Epithelial cell of proximal tubule (primary cell): ENCODE measurements around the gene TXNDC11. TPM values are rescaled to one million over a fixed set of nuclear protein-coding genes. Genes with fewer than 3 reads are reported as not detected.
A peak's percentile ranks its signal among the peaks of the same experiment; 100 is the strongest.

Experiments
- DNase-seq: peaks from one replicate; pipeline ENCODE4 v3.0.0-alpha.2; 2011; ENCODE audit warnings: low read depth
- H3K4me3 ChIP-seq: 2 replicates; pipeline ENCODE4 v1.5.1; 2011; ENCODE audit warnings: low read depth, mild to moderate bottlenecking, low read length
- total RNA-seq: library from RNA; depleted of rRNA; stranded (reverse); fragments of >200 nt; gene quantifications from 2 replicates; pipeline ENCODE4 v1.2.3, GENCODE V29; 2015
- TF ChIP-seq, protein P1 (sequence below): conservative IDR thresholded peaks from 2 replicates; pipeline ENCODE4 v1.5.1; 2012; ENCODE audit warnings: low read depth, mild to moderate bottlenecking, low read length

Gene TXNDC11
- total RNA-seq, 1 donor from 2014 or later, result 20.2 TPM

DNA sequence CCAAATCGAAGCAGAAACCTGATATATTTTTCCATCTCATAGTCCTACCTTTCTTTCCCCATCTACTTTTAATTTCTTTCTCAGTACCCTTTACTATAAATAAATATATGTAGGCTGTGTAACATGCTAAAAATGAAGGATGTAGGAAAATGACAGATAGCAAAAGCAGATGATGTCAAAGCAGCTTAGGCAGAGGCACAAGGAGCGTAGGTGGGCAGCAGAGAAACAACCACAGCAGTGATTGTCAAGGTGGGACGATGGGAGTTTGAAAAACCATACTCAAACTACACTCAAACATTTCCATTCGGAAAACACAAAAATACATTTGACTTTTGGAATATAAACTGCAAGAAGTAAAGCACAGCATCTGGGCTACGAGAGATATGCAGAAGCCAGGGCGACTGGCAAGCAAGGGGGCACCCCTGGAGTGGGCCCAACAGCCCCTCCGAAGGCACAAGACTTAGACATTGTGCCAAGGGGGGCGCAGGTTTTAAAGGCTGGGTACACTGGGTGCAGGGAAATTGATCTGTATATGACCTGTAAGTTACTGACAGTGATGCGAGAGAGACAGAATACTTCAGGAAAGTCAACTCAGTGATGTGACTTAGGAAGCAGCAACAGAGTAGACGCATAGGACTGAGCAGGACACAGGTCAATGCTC, 43.3 kb downstream of the TXNDC11 start:
- H3K4me3 ChIP-seq, result no peak overlapping the region
- no peak for DNase-seq
- TF ChIP-seq, protein P1, sequence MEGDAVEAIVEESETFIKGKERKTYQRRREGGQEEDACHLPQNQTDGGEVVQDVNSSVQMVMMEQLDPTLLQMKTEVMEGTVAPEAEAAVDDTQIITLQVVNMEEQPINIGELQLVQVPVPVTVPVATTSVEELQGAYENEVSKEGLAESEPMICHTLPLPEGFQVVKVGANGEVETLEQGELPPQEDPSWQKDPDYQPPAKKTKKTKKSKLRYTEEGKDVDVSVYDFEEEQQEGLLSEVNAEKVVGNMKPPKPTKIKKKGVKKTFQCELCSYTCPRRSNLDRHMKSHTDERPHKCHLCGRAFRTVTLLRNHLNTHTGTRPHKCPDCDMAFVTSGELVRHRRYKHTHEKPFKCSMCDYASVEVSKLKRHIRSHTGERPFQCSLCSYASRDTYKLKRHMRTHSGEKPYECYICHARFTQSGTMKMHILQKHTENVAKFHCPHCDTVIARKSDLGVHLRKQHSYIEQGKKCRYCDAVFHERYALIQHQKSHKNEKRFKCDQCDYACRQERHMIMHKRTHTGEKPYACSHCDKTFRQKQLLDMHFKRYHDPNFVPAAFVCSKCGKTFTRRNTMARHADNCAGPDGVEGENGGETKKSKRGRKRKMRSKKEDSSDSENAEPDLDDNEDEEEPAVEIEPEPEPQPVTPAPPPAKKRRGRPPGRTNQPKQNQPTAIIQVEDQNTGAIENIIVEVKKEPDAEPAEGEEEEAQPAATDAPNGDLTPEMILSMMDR, result no peak

GRCh38 chr16:11698271-11698689, 44.4 kb downstream of the TXNDC11 start:
- TF ChIP-seq, protein P1, result peak; percentile 41
- no peak overlapping the region for H3K4me3 ChIP-seq
- DNase-seq, result no peak

GRCh38 chr16:11697319-11697718, 45.3 kb downstream of the TXNDC11 start:
- TF ChIP-seq, protein P1, result no peak
- no peak for DNase-seq
- H3K4me3 ChIP-seq, result no peak overlapping the region

DNA sequence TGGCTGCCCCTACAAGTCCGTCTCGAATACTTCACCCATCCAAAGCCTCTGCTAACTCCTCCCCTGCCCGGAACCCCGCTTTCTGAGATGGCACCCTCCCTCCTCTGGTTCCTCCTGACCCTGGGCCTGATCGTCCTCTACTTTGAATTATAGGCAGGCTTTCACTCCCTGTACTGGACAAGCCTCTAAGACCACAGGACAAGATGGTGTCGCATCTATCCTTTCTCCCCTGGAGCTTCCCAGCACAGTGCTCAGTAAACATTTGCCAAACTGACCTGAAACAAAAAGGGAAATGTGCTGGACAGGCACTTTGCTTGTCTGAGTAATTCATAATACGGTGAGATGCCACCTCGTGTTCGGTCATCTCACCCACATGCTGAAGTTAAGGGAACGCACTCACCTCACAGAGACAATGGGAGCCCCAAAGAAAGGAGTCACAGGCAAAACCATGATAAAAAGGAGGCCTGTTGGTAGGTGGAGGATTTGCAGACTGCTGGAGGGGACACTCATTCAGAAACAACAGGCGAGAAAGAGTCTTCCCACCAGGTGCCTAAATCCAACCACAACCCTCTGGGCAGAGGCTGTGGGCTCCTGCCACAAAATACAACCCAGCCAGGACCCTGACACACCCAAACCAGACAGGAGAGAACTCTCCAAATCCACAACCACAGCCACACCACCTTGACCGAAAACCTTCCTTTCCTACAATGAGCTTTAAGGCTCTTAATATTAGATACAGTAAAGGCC, 46.2 kb downstream of the TXNDC11 start:
- TF ChIP-seq, protein P1, result no peak
- no peak for DNase-seq
- H3K4me3 ChIP-seq, result no peak overlapping the region

GRCh38 chr16:11692651-11693050, 50.0 kb downstream of the TXNDC11 start:
- no peak overlapping the region for H3K4me3 ChIP-seq
- TF ChIP-seq, protein P1, result no peak
- DNase-seq, result no peak

GRCh38 chr16:11692171-11692570, 50.5 kb downstream of the TXNDC11 start:
- no peak overlapping the region for H3K4me3 ChIP-seq
- no peak for DNase-seq
- TF ChIP-seq, protein P1, result no peak
